ENCODE measurements around the gene AK4.

AK4 gene

DNA sequence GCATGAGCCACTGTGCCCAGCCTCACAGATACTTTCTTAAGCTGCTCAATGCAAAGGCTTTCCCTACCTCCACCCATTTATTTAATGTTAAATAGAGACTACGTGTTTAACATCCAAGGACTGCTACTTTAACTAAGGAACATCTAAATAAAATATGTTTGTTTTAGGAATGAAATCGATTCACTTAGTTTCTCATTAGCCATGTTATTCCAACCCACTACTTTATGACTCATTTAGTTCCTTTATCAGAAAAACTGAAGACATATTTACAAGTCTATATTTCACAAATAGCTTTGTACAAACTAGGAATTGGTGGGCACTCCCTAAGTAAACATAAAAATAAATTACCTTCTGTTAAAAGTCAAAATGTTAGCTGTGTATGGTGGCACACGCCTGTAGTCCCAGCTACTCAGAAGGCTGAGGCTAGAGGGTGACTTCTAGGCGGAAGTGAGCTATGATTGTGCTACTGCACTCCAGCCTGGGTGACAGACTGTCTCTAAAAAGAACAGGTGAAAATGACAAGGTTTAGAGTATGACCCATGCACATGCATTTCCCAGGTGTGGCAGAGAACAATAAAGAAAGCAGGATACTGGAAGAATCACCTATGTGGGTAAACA is 39.9 kb upstream of the AK4 start:
- no peak overlapping the region for H3K27ac ChIP-seq (ENCODE audit: low read length)
- TF ChIP-seq, protein P1, sequence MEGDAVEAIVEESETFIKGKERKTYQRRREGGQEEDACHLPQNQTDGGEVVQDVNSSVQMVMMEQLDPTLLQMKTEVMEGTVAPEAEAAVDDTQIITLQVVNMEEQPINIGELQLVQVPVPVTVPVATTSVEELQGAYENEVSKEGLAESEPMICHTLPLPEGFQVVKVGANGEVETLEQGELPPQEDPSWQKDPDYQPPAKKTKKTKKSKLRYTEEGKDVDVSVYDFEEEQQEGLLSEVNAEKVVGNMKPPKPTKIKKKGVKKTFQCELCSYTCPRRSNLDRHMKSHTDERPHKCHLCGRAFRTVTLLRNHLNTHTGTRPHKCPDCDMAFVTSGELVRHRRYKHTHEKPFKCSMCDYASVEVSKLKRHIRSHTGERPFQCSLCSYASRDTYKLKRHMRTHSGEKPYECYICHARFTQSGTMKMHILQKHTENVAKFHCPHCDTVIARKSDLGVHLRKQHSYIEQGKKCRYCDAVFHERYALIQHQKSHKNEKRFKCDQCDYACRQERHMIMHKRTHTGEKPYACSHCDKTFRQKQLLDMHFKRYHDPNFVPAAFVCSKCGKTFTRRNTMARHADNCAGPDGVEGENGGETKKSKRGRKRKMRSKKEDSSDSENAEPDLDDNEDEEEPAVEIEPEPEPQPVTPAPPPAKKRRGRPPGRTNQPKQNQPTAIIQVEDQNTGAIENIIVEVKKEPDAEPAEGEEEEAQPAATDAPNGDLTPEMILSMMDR (IDR thresholded peaks at IDR 0.05; ENCODE audit: borderline replicate concordance, extremely low read depth, low read length, poor library complexity, severe bottlenecking): no peak
- no peak for TF ChIP-seq EZH2 (IDR thresholded peaks at IDR 0.05; ENCODE audit: borderline replicate concordance, low read depth, low read length, severe bottlenecking)
- H3K4me3 ChIP-seq (ENCODE audit: low read depth in 1 of 2, low read length in 2 of 2): no peak overlapping the region
- no peaks in the 10 kb centered on the region for H3K9me3 ChIP-seq (ENCODE audit: insufficient read depth, low read length, severe bottlenecking)
- H2AFZ ChIP-seq (ENCODE audit: low read depth, low read length): no peak overlapping the region
- H3K79me2 ChIP-seq (ENCODE audit: insufficient read depth, low read length): no peaks in the 10 kb centered on the region
- H3K27me3 ChIP-seq (ENCODE audit: insufficient read depth, low read length, poor library complexity): no peaks in the 10 kb centered on the region
- H3K4me1 ChIP-seq (ENCODE audit: insufficient read depth, low read length): no peaks in the 10 kb centered on the region
- no peak for DNase-seq
- no peaks in the 10 kb centered on the region for H4K20me1 ChIP-seq (ENCODE audit: insufficient read depth, low read length)
- ATAC-seq (ENCODE audit: insufficient read depth, low read depth): no peak
- H3K36me3 ChIP-seq (ENCODE audit: insufficient read depth, low read length): no peaks in the 10 kb centered on the region
- no peak overlapping the region for H3K4me2 ChIP-seq (ENCODE audit: insufficient read depth, low read length)
- no peak overlapping the region for H3K9ac ChIP-seq (ENCODE audit: low read depth, low read length)

DNA sequence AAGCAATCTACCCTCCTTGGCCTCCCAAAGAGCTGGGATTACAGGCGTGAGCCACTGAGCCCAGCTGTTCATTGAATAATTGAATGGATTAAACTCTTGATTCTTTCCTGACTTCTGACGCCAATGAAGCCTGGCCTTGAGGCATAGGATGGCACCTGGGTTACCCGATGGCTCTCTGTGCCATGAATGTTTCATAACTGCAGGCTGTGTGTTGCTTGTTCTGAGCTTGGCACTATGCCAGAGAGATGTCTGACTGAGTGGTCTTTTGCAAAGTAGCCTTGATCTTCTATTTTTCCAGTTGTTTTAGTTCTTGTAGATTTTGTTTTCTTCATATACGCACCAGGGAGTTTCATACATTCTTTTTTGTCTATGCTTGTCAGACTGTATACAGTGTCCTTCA is 38.5 kb upstream of the AK4 start:
- Histone ChIP-seq H4K20me1 (ENCODE audit: insufficient read depth, low read length) (no peaks in the 10 kb centered on the region), H2AFZ (ENCODE audit: low read depth, low read length) (no peak overlapping the region), H3K9me3 (ENCODE audit: insufficient read depth, low read length, severe bottlenecking) (no peaks in the 10 kb centered on the region), H3K27me3 (ENCODE audit: insufficient read depth, low read length, poor library complexity) (no peaks in the 10 kb centered on the region), H3K36me3 (ENCODE audit: insufficient read depth, low read length) (no peaks in the 10 kb centered on the region), H3K9ac (ENCODE audit: low read depth, low read length) (no peak overlapping the region), H3K79me2 (ENCODE audit: insufficient read depth, low read length) (no peaks in the 10 kb centered on the region), H3K4me1 (ENCODE audit: insufficient read depth, low read length) (no peaks in the 10 kb centered on the region), H3K4me3 (ENCODE audit: low read depth in 1 of 2, low read length in 2 of 2) (no peak overlapping the region), H3K4me2 (ENCODE audit: insufficient read depth, low read length) (no peak overlapping the region), H3K27ac (ENCODE audit: low read length) (no peak overlapping the region)
- DNase-seq (no peak), ATAC-seq (ENCODE audit: insufficient read depth, low read depth) (no peak)
- TF ChIP-seq EZH2 (IDR thresholded peaks at IDR 0.05; ENCODE audit: borderline replicate concordance, low read depth, low read length, severe bottlenecking): no peak

DNA sequence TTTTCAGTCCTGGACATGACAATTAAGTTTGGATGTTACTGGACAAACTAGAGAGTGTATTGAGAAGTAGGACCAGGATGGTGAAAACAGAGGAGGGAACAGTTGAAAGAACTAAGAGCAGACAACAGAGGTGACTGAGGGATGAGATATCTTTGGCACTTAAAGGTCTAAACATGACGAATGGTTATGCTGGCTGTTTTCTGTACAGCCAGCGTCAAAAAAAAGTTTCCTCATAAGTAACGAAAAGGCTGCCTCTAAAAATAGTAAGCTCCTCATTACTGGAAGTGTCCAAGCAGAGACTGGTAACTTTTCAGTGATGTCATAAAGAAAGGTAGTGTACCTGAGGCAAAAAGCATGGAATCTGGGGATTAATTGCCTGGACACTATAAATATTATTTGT is 35.2 kb upstream of the AK4 start:
- H3K9me3 ChIP-seq (ENCODE audit: insufficient read depth, low read length, severe bottlenecking): no peaks in the 10 kb centered on the region
- H3K4me3 ChIP-seq (ENCODE audit: low read depth in 1 of 2, low read length in 2 of 2): no peak overlapping the region
- no peak overlapping the region for H3K9ac ChIP-seq (ENCODE audit: low read depth, low read length)
- no peaks in the 10 kb centered on the region for H3K36me3 ChIP-seq (ENCODE audit: insufficient read depth, low read length)
- no peak for ATAC-seq (ENCODE audit: insufficient read depth, low read depth)
- no peak overlapping the region for H3K4me2 ChIP-seq (ENCODE audit: insufficient read depth, low read length)
- DNase-seq: no peak
- no peaks in the 10 kb centered on the region for H3K79me2 ChIP-seq (ENCODE audit: insufficient read depth, low read length)
- no peak overlapping the region for H3K27ac ChIP-seq (ENCODE audit: low read length)
- no peak for TF ChIP-seq EZH2 (IDR thresholded peaks at IDR 0.05; ENCODE audit: borderline replicate concordance, low read depth, low read length, severe bottlenecking)
- TF ChIP-seq, protein P1 (IDR thresholded peaks at IDR 0.05; ENCODE audit: borderline replicate concordance, extremely low read depth, low read length, poor library complexity, severe bottlenecking): no peak
- H2AFZ ChIP-seq (ENCODE audit: low read depth, low read length): no peak overlapping the region
- H3K27me3 ChIP-seq (ENCODE audit: insufficient read depth, low read length, poor library complexity): no peaks in the 10 kb centered on the region
- H3K4me1 ChIP-seq (ENCODE audit: insufficient read depth, low read length): no peaks in the 10 kb centered on the region
- H4K20me1 ChIP-seq (ENCODE audit: insufficient read depth, low read length): no peaks in the 10 kb centered on the region

DNA sequence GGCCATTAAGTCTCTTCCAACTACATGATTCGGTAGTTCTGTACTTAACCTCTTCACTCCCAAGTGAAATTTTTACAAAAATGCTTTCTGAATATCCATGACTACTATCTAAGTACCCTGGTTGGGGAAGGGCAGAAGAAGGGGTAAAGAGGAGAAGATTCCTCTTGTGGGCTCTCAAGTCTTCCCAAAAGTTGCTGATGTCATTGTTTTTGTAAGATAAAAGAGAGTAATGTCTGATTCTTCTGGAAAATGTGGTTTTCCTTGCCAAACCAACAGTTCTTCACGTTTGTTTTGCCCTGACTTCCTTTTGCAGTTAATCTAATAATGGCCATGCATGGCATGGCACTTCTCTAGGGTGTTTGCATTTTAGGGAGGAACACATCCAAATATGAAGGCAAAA is 34.7 kb upstream of the AK4 start:
- Histone ChIP-seq H3K4me2 (ENCODE audit: insufficient read depth, low read length) (no peak overlapping the region), H3K4me3 (ENCODE audit: low read depth in 1 of 2, low read length in 2 of 2) (no peak overlapping the region), H2AFZ (ENCODE audit: low read depth, low read length) (no peak overlapping the region), H3K27me3 (ENCODE audit: insufficient read depth, low read length, poor library complexity) (no peaks in the 10 kb centered on the region), H3K9me3 (ENCODE audit: insufficient read depth, low read length, severe bottlenecking) (no peaks in the 10 kb centered on the region), H3K27ac (ENCODE audit: low read length) (no peak overlapping the region), H3K79me2 (ENCODE audit: insufficient read depth, low read length) (no peaks in the 10 kb centered on the region), H3K36me3 (ENCODE audit: insufficient read depth, low read length) (no peaks in the 10 kb centered on the region), H4K20me1 (ENCODE audit: insufficient read depth, low read length) (no peaks in the 10 kb centered on the region), H3K4me1 (ENCODE audit: insufficient read depth, low read length) (no peaks in the 10 kb centered on the region), H3K9ac (ENCODE audit: low read depth, low read length) (no peak overlapping the region)
- ATAC-seq (ENCODE audit: insufficient read depth, low read depth) (no peak), DNase-seq (no peak)
- TF ChIP-seq, protein P1 (IDR thresholded peaks at IDR 0.05; ENCODE audit: borderline replicate concordance, extremely low read depth, low read length, poor library complexity, severe bottlenecking): no peak
- no peak for TF ChIP-seq EZH2 (IDR thresholded peaks at IDR 0.05; ENCODE audit: borderline replicate concordance, low read depth, low read length, severe bottlenecking)

Measured in DND-41 (cell line).